GM18526 (cell line): ENCODE measurements around the gene CFB.
A peak's percentile ranks its signal among the peaks of the same experiment; 100 is the strongest.

Source experiments
- POLR2A ChIP-seq: IDR thresholded peaks from 3 replicates; pipeline ENCODE4 v1.6.1; 2011; ENCODE audit not compliant: insufficient read length; ENCODE audit errors: extremely low read depth

Gene CFB

GRCh38 chr6:31935823-31936222 is 10.1 kb upstream of the CFB start:
- no peak for TF ChIP-seq POLR2A

- TF ChIP-seq POLR2A: no peak
These were observed 5.6 kb upstream of the CFB start for GRCh38 chr6:31940256-31940664.

- TF ChIP-seq POLR2A: no peak
These were observed 2.2 kb upstream of the CFB start for GRCh38 chr6:31943742-31944141.

- no peak for TF ChIP-seq POLR2A
These were observed 765 bp upstream of the CFB start for GRCh38 chr6:31945154-31945506.

- TF ChIP-seq POLR2A: no peak
These were observed 533 bp downstream of the CFB start for GRCh38 chr6:31946370-31946885.

- TF ChIP-seq POLR2A: no peak
These were observed 1.3 kb downstream of the CFB start for GRCh38 chr6:31947070-31947675.

- no peak for TF ChIP-seq POLR2A
These were observed 2.0 kb downstream of the CFB start for GRCh38 chr6:31947864-31948263.

- no peak for TF ChIP-seq POLR2A
These were observed 2.4 kb downstream of the CFB start for GRCh38 chr6:31948306-31948705.

- no peak for TF ChIP-seq POLR2A
These were observed 3.0 kb downstream of the CFB start for GRCh38 chr6:31948753-31949413.

GRCh38 chr6:31949926-31950548 is 4.1 kb downstream of the CFB start:
- TF ChIP-seq POLR2A: no peak

- TF ChIP-seq POLR2A: no peak
These were observed 6.4 kb downstream of the CFB start for GRCh38 chr6:31952140-31952805.

GRCh38 chr6:31952890-31953289 is 7.0 kb downstream of the CFB start:
- TF ChIP-seq POLR2A: no peak

GRCh38 chr6:31954511-31954910 is 8.6 kb downstream of the CFB start:
- no peak for TF ChIP-seq POLR2A

- no peak for TF ChIP-seq POLR2A
These were observed 10.9 kb downstream of the CFB start for GRCh38 chr6:31956796-31957195.

GRCh38 chr6:31958412-31958740 is 12.5 kb downstream of the CFB start:
- TF ChIP-seq POLR2A: no peak

GRCh38 chr6:31958741-31959739 is 13.1 kb downstream of the CFB start, which contains the start of the genes NELFE and SKIC2:
TSS of gene NELFE (minus strand) at chr6:31958971. CDS start at chr6:31958446, 525 bp downstream.
TSS of gene SKIC2 (plus strand) at chr6:31959175. CDS start at chr6:31959193, 18 bp downstream.
- TF ChIP-seq POLR2A: peak; percentile 86
